Gastroesophageal sphincter (tissue), 4 donors: ENCODE measurements around the gene BRINP2. TPM values are rescaled to one million over a fixed set of nuclear protein-coding genes. Genes with fewer than 3 reads are reported as not detected.

Source experiments
- ATAC-seq: fragments of 150-250 bp; one replicate; pipeline ENCODE4 v1.9.1; 2016; ENCODE audit warnings: mild to moderate bottlenecking, moderate library complexity
- H3K27ac ChIP-seq, 4 donors: fragments of 200-600 bp; sonication (generic) in 3 of 4; 1 replicate in 3 of 4; 2 replicates in 1 of 4; pipeline ENCODE4 v1.5.1; 2016 to 2019
- H3K27me3 ChIP-seq: fragments of 200-600 bp; sonication (generic); one replicate; pipeline ENCODE4 v1.5.1; 2019
- H3K36me3 ChIP-seq, 2 donors: fragments of 200-600 bp; sonication (generic); one replicate each; pipeline ENCODE4 v1.5.1; 2019; ENCODE audit warnings: control low read depth in 1 of 2
- H3K4me1 ChIP-seq, 3 donors: fragments of 200-600 bp; sonication (generic); 1 replicate in 2 of 3; 2 replicates in 1 of 3; pipeline ENCODE4 v1.5.1; 2016 to 2019; ENCODE audit warnings: control low read depth in 2 of 3
- H3K4me3 ChIP-seq, 2 donors: fragments of 200-600 bp; sonication (generic); one replicate each; pipeline ENCODE4 v1.5.1; 2019; ENCODE audit warnings: mild to moderate bottlenecking in 1 of 2, moderate library complexity in 1 of 2
- H3K9me3 ChIP-seq, 3 donors: fragments of 200-600 bp; sonication (generic); one replicate each; pipeline ENCODE4 v1.5.1; 2017 to 2019; ENCODE audit warnings: control low read depth in 2 of 3
- EP300 ChIP-seq: sonication (generic); formaldehyde crosslinking; IDR thresholded peaks from one replicate; pipeline ENCODE4 v1.6.1; 2017; ENCODE audit warnings: antibody characterized with exemption, mild to moderate bottlenecking
- POLR2A ChIP-seq, 2 donors: fragments of 450-650 bp; IDR thresholded peaks; one replicate each; pipeline ENCODE4 v1.6.1; 2017; ENCODE audit warnings: antibody characterized with exemption in 2 of 2, mild to moderate bottlenecking in 2 of 2, moderate library complexity in 1 of 2
- POLR2AphosphoS5 ChIP-seq: sonication (generic); formaldehyde crosslinking; IDR thresholded peaks from one replicate; pipeline ENCODE4 v1.6.1; 2017; ENCODE audit warnings: antibody characterized with exemption
- WGBS, 2 donors: methylation state at CpG; one replicate each; pipeline ENCODE4 v1.1.5; 2018; ENCODE audit warnings: low coverage in 1 of 2; 5-methylcytosine and 5-hydroxymethylcytosine counted together
- total RNA-seq, 4 donors: library from RNA; depleted of rRNA; stranded (reverse); fragments of >200 nt; gene quantifications; one replicate each; pipeline ENCODE4 v1.1.0, GENCODE V29; 2016
- TF ChIP-seq, protein P1 (sequence below), 4 experiments: fragments of 200-600 bp in 2 of 4; fragments of 450-650 bp in 2 of 4; sonication (generic) in 1 of 4; IDR thresholded peaks; one replicate each; pipeline ENCODE4 v1.5.1; 2017 to 2019; ENCODE audit warnings: antibody characterized with exemption in 4 of 4, mild to moderate bottlenecking in 2 of 4, moderate library complexity in 2 of 4

BRINP2 gene
- total RNA-seq, 4 donors from 2014 or later = 0.62 to 3.3 (median 1.2) TPM; not detected in 1

DNA sequence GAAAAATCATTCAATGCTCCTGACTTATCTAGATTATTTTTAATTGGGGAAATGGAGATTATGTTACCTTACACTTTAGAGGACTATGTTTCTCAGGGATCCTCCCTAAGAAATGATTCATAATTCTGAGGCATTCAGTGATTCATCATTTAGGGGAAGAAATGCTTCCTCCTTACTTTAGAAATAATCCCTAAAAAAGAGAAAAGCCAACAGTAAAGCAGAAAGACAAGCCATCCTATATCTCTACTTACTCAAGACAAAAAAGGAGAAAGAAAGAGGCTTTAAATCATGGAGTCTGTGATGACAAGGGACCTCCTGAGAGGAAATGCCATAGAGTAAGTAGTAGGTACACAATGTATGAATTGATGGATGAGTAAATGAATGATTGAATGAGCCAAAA is 137.0 kb downstream of the BRINP2 start:
- ATAC-seq = no peak
- H3K27ac ChIP-seq = no peak overlapping the region
- H3K4me3 ChIP-seq = no peak overlapping the region
- no peak for TF ChIP-seq POLR2AphosphoS5
- no peak for TF ChIP-seq EP300
- TF ChIP-seq POLR2A (IDR thresholded peaks at IDR 0.05) = no peak
- TF ChIP-seq, protein P1, sequence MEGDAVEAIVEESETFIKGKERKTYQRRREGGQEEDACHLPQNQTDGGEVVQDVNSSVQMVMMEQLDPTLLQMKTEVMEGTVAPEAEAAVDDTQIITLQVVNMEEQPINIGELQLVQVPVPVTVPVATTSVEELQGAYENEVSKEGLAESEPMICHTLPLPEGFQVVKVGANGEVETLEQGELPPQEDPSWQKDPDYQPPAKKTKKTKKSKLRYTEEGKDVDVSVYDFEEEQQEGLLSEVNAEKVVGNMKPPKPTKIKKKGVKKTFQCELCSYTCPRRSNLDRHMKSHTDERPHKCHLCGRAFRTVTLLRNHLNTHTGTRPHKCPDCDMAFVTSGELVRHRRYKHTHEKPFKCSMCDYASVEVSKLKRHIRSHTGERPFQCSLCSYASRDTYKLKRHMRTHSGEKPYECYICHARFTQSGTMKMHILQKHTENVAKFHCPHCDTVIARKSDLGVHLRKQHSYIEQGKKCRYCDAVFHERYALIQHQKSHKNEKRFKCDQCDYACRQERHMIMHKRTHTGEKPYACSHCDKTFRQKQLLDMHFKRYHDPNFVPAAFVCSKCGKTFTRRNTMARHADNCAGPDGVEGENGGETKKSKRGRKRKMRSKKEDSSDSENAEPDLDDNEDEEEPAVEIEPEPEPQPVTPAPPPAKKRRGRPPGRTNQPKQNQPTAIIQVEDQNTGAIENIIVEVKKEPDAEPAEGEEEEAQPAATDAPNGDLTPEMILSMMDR (IDR thresholded peaks at IDR 0.05) = no peak
- peaks cover 0 to under 1% (median 0%) of the 10 kb centered on the region in 3 donors for H3K4me1 ChIP-seq
- no peaks in the 10 kb centered on the region for H3K9me3 ChIP-seq
- peaks cover 3% of the 10 kb centered on the region for H3K27me3 ChIP-seq
- H3K36me3 ChIP-seq = no peaks in the 10 kb centered on the region

DNA sequence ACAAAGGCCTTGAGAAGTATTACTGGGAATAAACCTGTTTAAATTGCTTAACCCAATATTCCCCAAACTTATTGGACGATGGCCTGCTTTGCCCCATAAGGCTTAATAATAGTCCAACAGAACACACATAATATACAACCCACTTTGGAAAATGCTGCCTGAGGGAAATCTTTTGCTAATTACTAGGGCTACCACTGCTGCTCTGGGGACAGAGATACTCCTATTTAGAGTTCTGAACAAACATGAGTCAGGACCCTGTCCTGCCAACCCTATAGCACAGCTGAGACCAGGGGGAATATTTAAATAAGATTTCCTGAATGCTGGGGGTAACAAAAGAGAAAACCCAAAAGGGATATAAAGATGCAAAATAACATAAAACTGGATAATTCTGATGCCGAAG is 139.1 kb downstream of the BRINP2 start:
- no peak for ATAC-seq
- WGBS, 2 donors = 50 to 57% methylated on average over 2 of the region's 2 CpGs
- Histone ChIP-seq H3K27me3 (peaks cover 3% of the 10 kb centered on the region), H3K4me3 (no peak overlapping the region), H3K36me3 (no peaks in the 10 kb centered on the region), H3K4me1 (no peaks in the 10 kb centered on the region), H3K9me3 (no peaks in the 10 kb centered on the region), H3K27ac (no peak overlapping the region)
- TF ChIP-seq POLR2A (IDR thresholded peaks at IDR 0.05) (no peak), POLR2AphosphoS5 (no peak), EP300 (no peak)
- TF ChIP-seq, protein P1 (IDR thresholded peaks at IDR 0.05) = no peak

DNA sequence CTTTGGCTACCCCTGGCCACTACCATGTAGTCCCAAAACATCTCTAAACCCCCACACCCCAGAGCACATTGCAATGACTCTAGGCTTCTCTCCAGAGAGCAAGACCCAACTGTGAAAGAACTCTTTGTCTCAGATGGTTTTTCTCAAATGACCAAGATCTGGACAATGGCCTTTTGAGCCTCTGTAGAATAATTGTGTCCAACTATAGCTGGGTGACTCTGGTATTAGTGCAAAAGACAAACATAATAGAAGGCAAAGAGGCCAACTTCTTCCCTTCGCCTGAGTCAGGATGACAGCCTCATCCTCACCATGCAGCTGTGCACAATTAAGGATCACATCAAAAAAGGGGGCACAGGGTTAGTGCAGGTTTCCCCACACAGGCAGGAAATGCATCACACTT is 139.6 kb downstream of the BRINP2 start:
- Histone ChIP-seq H3K4me3 (no peak overlapping the region), H3K4me1 (no peaks in the 10 kb centered on the region), H3K27me3 (peaks cover 3% of the 10 kb centered on the region), H3K36me3 (no peaks in the 10 kb centered on the region), H3K27ac (no peak overlapping the region), H3K9me3 (no peaks in the 10 kb centered on the region)
- TF ChIP-seq EP300 (no peak), POLR2A (IDR thresholded peaks at IDR 0.05) (no peak), POLR2AphosphoS5 (no peak)
- TF ChIP-seq, protein P1 (IDR thresholded peaks at IDR 0.05) = no peak
- 71 to 100% methylated on average over 1 of the region's 1 CpG for WGBS, 2 donors
- no peak for ATAC-seq

GRCh38 chr1:177311111-177311510 is 140.4 kb downstream of the BRINP2 start:
- Histone ChIP-seq H3K4me3 (no peak overlapping the region), H3K27me3 (peaks cover 3% of the 10 kb centered on the region), H3K4me1 (no peaks in the 10 kb centered on the region), H3K27ac (no peak overlapping the region), H3K36me3 (no peaks in the 10 kb centered on the region), H3K9me3 (no peaks in the 10 kb centered on the region)
- no peak for ATAC-seq
- no peak for TF ChIP-seq POLR2A (IDR thresholded peaks at IDR 0.05)
- no peak for TF ChIP-seq POLR2AphosphoS5
- TF ChIP-seq EP300 = no peak
- TF ChIP-seq, protein P1 (IDR thresholded peaks at IDR 0.05) = no peak
- WGBS, 2 donors = 74 to 79% methylated on average over 3 to 4 of the region's 4 CpGs

DNA sequence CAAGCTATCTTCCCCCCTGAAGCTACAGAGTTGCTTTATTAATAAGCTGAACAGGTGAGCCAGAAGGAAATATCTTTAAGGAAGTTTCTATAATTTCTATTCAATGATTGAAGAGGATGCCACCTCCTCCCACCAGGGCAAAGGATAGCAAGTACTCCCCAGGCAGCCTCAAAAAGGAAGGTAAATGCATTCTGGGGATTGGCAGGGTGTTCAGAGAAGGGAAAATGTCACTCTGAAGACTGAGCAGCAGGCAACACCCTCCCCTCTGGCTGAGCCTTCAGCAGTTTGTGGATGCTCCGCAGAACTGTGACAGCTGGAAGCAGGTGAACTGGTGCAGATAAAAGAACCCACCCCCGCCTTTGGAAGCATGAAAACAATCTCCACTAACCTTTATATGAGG is 140.8 kb downstream of the BRINP2 start:
- Histone ChIP-seq H3K36me3 (no peaks in the 10 kb centered on the region), H3K27me3 (peaks cover 3% of the 10 kb centered on the region), H3K4me3 (no peak overlapping the region), H3K27ac (no peak overlapping the region), H3K4me1 (no peaks in the 10 kb centered on the region), H3K9me3 (no peaks in the 10 kb centered on the region)
- TF ChIP-seq, protein P1 (IDR thresholded peaks at IDR 0.05) = no peak
- TF ChIP-seq EP300 (no peak), POLR2AphosphoS5 (no peak), POLR2A (IDR thresholded peaks at IDR 0.05) (no peak)
- WGBS, 2 donors = 85 to 93% methylated on average over 2 of the region's 2 CpGs
- ATAC-seq = no peak
